Fibroblast of lung (primary cell): ENCODE measurements around the gene TAF10. TPM values are rescaled to one million over a fixed set of nuclear protein-coding genes. Genes with fewer than 3 reads are reported as not detected.
A peak's percentile ranks its signal among the peaks of the same experiment; 100 is the strongest.

Source experiments
- DNase-seq, 2 donors: peaks; one replicate each; pipeline versions ENCODE4 v3.0.0 to v3.0.0-alpha.2; 2010; ENCODE audit warnings: low read depth in 2 of 2
- H2AFZ ChIP-seq: 2 replicates; pipeline ENCODE4 v1.5.1; 2012; ENCODE audit warnings: low read length, control low read depth, inconsistent platforms
- H3K27ac ChIP-seq: 2 replicates; pipeline ENCODE4 v1.5.1; 2011; ENCODE audit warnings: low read length, control low read depth; ENCODE audit not compliant: insufficient read depth
- H3K27me3 ChIP-seq: 2 replicates; pipeline ENCODE4 v1.5.1; 2011; ENCODE audit warnings: mild to moderate bottlenecking, low read length; ENCODE audit not compliant: control insufficient read depth, insufficient read depth
- H3K36me3 ChIP-seq: 2 replicates; pipeline ENCODE4 v1.5.1; 2011; ENCODE audit warnings: low read length; ENCODE audit not compliant: control insufficient read depth, insufficient read depth
- H3K4me1 ChIP-seq: 2 replicates; pipeline ENCODE4 v1.5.1; 2011; ENCODE audit warnings: low read length; ENCODE audit not compliant: control insufficient read depth, insufficient read depth; ENCODE audit errors: extremely low read depth
- H3K4me2 ChIP-seq: 2 replicates; pipeline ENCODE4 v1.5.1; 2011; ENCODE audit warnings: low read length, control low read depth; ENCODE audit not compliant: insufficient read depth; ENCODE audit errors: extremely low read depth
- H3K4me3 ChIP-seq, 4 experiments: fragments of 200-600 bp in 1 of 4; sonication (generic) in 1 of 4; replicated peaks in 1 of 4; 2 replicates each; pipeline ENCODE4 v1.5.1; 2011 to 2016; ENCODE audit warnings: low read length in 4 of 4, low read depth in 3 of 4, mild to moderate bottlenecking in 3 of 4, control low read depth in 2 of 4, inconsistent platforms in 1 of 4, mixed read lengths in 1 of 4; ENCODE audit not compliant: insufficient read depth in 1 of 4; ENCODE audit errors: control extremely low read depth in 1 of 4
- H3K79me2 ChIP-seq: 2 replicates; pipeline ENCODE4 v1.5.1; 2012; ENCODE audit warnings: mild to moderate bottlenecking, low read length, inconsistent platforms; ENCODE audit not compliant: control insufficient read depth, insufficient read depth
- H3K9ac ChIP-seq: 2 replicates; pipeline ENCODE4 v1.5.1; 2011; ENCODE audit warnings: mild to moderate bottlenecking, low read length, control low read depth; ENCODE audit not compliant: insufficient read depth
- H3K9me3 ChIP-seq: 2 replicates; pipeline ENCODE4 v1.5.1; 2012; ENCODE audit warnings: low read depth, low read length; ENCODE audit not compliant: control insufficient read depth, insufficient read depth
- H4K20me1 ChIP-seq: 2 replicates; pipeline ENCODE4 v1.5.1; 2011; ENCODE audit warnings: low read length; ENCODE audit not compliant: control insufficient read depth, insufficient read depth; ENCODE audit errors: extremely low read depth
- EZH2 ChIP-seq: IDR thresholded peaks from 2 replicates; pipeline ENCODE4 v1.5.1; 2012; ENCODE audit warnings: low read length, control low read depth, mild to moderate bottlenecking; ENCODE audit errors: missing control alignments
- polyA plus RNA-seq, 2 donors: library from polyadenylated mRNA; depleted of rRNA in 1 of 2; stranded (reverse) in 1 of 2; unstranded in 1 of 2; fragments of >200 nt; gene quantifications; 2 replicates each; pipeline ENCODE4 v1.2.1, GENCODE V29; 2011 to 2012; ENCODE audit warnings: missing spikeins in 1 of 2
- total RNA-seq: library from RNA; depleted of rRNA; stranded (reverse); fragments of >200 nt; gene quantifications from 2 replicates; pipeline ENCODE4 v1.2.1, GENCODE V29; 2014
- TF ChIP-seq, protein P1 (sequence below), 2 donors: IDR thresholded peaks in 1 of 2; conservative IDR thresholded peaks in 1 of 2; 1 replicate in 1 of 2; 2 replicates in 1 of 2; pipeline ENCODE4 v1.5.1; 2011 to 2012; ENCODE audit warnings: low read length in 2 of 2, control low read depth in 1 of 2, inconsistent platforms in 1 of 2, low read depth in 1 of 2, mild to moderate bottlenecking in 1 of 2

TAF10 gene
- total and polyA plus RNA-seq, 2 donors (not counting 1 experiment from before 2014, with no cell fraction given): 77.8 to 142 TPM

DNA sequence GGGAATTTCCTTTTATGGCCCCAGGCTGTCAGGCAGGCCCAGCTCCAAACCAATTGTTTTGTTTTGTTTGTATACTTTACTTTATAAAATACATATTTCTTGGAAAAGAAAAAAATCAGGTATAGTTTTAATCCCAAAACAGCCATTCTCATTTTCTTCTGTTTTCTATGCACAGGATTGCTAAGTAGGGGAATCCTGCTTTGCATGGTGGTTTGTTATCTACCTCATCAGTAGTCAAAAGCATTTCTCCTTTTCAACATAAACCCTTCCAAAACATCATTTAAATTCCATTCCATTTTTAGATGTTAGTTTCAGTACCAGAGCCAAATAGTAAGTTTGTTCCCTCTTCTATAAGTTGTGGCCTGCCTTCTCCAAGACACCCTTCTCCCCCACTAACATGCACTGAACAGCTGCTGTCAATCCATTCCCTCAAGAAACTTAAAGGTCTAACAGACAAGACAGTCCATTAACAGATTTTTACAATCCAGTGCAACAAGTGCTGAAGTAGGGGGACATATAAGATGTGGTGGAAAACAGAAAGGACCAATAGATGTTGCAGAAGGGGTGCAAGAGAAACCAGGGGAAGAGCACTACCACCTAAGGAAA is 4.7 kb downstream of the TAF10 start:
- H4K20me1 ChIP-seq: no peaks in the 10 kb centered on the region
- peaks cover 85% of the 10 kb centered on the region for H3K79me2 ChIP-seq
- no peak for TF ChIP-seq EZH2
- TF ChIP-seq, protein P1, sequence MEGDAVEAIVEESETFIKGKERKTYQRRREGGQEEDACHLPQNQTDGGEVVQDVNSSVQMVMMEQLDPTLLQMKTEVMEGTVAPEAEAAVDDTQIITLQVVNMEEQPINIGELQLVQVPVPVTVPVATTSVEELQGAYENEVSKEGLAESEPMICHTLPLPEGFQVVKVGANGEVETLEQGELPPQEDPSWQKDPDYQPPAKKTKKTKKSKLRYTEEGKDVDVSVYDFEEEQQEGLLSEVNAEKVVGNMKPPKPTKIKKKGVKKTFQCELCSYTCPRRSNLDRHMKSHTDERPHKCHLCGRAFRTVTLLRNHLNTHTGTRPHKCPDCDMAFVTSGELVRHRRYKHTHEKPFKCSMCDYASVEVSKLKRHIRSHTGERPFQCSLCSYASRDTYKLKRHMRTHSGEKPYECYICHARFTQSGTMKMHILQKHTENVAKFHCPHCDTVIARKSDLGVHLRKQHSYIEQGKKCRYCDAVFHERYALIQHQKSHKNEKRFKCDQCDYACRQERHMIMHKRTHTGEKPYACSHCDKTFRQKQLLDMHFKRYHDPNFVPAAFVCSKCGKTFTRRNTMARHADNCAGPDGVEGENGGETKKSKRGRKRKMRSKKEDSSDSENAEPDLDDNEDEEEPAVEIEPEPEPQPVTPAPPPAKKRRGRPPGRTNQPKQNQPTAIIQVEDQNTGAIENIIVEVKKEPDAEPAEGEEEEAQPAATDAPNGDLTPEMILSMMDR (conservative IDR thresholded peaks at IDR 0.05 in 1 of 2, IDR thresholded peaks at IDR 0.05 in 1 of 2; ENCODE audit: low read depth in 1 of 2, low read length in 2 of 2): no peak
- peak overlapping the region in 2 of 4 experiments; percentile 24 to 33 for H3K4me3 ChIP-seq
- no peaks in the 10 kb centered on the region for H3K9me3 ChIP-seq
- H3K36me3 ChIP-seq: peaks cover 27% of the 10 kb centered on the region
- no peaks in the 10 kb centered on the region for H3K27me3 ChIP-seq
- H3K27ac ChIP-seq: peak overlapping the region; percentile 37
- peaks cover 22% of the 10 kb centered on the region for H3K4me1 ChIP-seq
- peak in 1 of 2 donors; percentile 65 for DNase-seq
- H2AFZ ChIP-seq: no peak overlapping the region
- H3K9ac ChIP-seq: no peak overlapping the region
- peak overlapping the region; percentile 49 for H3K4me2 ChIP-seq

DNA sequence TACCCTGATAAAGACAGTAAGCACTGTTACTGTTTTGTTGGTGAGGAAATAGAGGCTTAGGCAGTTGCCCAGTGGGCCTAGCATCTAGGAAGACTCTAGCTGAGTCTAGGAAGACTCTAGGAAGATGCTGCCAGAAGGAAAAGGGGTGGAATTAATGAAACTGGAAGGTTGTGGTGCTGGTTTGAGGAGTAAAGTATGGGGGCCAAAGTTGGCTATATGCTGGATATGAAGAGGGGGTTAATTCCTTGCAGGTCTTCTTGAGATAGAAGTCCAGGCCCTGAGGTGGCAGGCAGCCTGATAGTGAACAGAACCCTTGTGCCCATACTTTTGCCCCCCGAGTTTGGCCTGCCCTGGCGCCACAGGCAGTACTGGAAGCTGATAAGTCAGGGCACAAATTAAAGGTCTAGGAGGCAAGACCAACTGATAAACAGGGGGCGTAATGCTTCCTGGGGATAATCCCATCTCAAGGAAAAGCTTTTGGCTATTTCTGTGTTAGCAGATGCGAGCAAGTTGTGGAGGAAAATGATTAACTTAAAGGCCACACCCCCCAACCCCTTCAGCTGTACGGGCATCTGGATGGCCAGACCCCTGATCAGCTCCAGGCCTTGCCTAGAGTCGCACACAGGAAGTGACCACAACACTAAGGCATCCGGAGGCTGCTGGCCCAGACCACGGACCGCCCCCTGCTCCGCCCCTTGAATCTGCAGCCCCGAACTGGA is 5.4 kb downstream of the TAF10 start:
- peak overlapping the region; percentile 85 for H3K27ac ChIP-seq
- H3K4me2 ChIP-seq: peak overlapping the region; percentile 83
- H3K79me2 ChIP-seq: peaks cover 89% of the 10 kb centered on the region
- peaks cover 26% of the 10 kb centered on the region for H3K4me1 ChIP-seq
- H2AFZ ChIP-seq: no peak overlapping the region
- no peaks in the 10 kb centered on the region for H3K27me3 ChIP-seq
- peaks cover 26% of the 10 kb centered on the region for H3K36me3 ChIP-seq
- peak overlapping the region; percentile 14 to 91 (median 62) for H3K4me3 ChIP-seq
- TF ChIP-seq, protein P1 (conservative IDR thresholded peaks at IDR 0.05 in 1 of 2, IDR thresholded peaks at IDR 0.05 in 1 of 2; ENCODE audit: low read depth in 1 of 2, low read length in 2 of 2): no peak
- TF ChIP-seq EZH2: no peak
- DNase-seq: peak; percentile 93 to 96
- H4K20me1 ChIP-seq: no peaks in the 10 kb centered on the region
- no peaks in the 10 kb centered on the region for H3K9me3 ChIP-seq
- H3K9ac ChIP-seq: peak overlapping the region; percentile 48

DNA sequence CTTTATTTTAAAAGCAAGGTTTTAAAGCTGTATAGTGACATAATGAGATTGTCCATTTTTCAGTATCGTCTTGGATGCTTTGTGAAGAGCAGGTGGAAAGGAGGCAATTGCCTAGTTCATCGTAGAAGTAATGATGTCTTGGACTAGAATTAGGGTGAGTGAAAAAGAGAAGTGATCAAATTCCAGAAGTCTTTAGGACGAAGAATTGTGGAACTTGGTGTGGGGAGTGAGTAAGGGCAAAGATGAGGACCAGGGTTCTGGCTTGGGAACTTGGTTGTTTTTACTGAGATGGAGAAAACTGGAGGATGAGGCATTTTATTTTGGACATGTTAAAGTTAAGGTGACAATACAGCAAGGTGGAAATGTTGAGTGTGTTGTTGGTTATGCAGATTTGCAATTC is 7.2 kb downstream of the TAF10 start:
- H3K4me2 ChIP-seq: peak overlapping the region; percentile 89
- no peak for TF ChIP-seq EZH2
- TF ChIP-seq, protein P1 (conservative IDR thresholded peaks at IDR 0.05 in 1 of 2, IDR thresholded peaks at IDR 0.05 in 1 of 2; ENCODE audit: low read depth in 1 of 2, low read length in 2 of 2): no peak
- no peaks in the 10 kb centered on the region for H3K9me3 ChIP-seq
- peak overlapping the region; percentile 92 for H3K27ac ChIP-seq
- H3K4me1 ChIP-seq: peaks cover 20% of the 10 kb centered on the region
- no peaks in the 10 kb centered on the region for H3K27me3 ChIP-seq
- peak overlapping the region; percentile 84 to 97 (median 90) for H3K4me3 ChIP-seq
- H4K20me1 ChIP-seq: no peaks in the 10 kb centered on the region
- DNase-seq: no peak
- H3K9ac ChIP-seq: no peak overlapping the region
- H2AFZ ChIP-seq: no peak overlapping the region
- H3K79me2 ChIP-seq: peaks cover 86% of the 10 kb centered on the region
- peaks cover 27% of the 10 kb centered on the region for H3K36me3 ChIP-seq
